ENCODE results near the gene C22orf39. TPM values are rescaled to one million over a fixed set of nuclear protein-coding genes. Genes with fewer than 3 reads are reported as not detected.

Gene C22orf39
- total RNA-seq, 1 donor from 2014 or later = 48.7 TPM

GRCh38 chr22:19478045-19478900, 30.8 kb upstream of the C22orf39 start:
- no peak for DNase-seq (ENCODE audit: low spot score)
- intact Hi-C loops (cut with DNase I) = loop anchor here (2.0 to 10.0 kb wide), 2 partner anchors 45 to 253 kb away; partner anchors contain the start of gene MRPL40

- no peak for DNase-seq (ENCODE audit: low spot score)
- intact Hi-C loops (cut with DNase I) = loop anchor here (2.0 to 10.0 kb wide), 2 partner anchors 45 to 253 kb away; partner anchors contain the start of gene MRPL40
Measured at GRCh38 chr22:19477321-19478044, 30.0 kb upstream of the C22orf39 start.

- intact Hi-C loops (cut with DNase I) = loop anchor here (10.0 kb wide), 1 partner anchor 251 kb away; no protein-coding TSS in a partner anchor
Measured at GRCh38 chr22:19476023-19476422, 28.5 kb upstream of the C22orf39 start.

DNA sequence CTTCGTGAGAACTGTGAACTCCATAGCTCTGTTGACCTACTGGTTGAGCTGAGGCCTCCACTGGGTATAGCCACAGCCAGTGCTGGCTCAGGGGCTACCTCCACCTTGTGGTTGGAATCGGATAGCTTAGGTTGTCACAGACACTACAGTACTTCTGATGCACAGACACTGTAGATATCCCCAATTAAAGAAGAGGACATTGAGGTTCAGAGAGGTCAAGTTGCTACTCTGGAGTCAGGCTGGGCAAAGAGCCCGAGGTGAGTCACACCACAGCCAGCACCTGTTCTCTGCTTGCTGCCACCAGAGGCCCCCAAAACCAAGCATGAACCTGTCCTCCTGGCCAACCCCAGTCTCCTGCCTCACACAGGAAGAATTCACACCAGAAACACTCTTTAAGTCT, 26.1 kb upstream of the C22orf39 start:
- DNase-seq (ENCODE audit: low spot score) = no peak
- intact Hi-C loops (cut with DNase I) = loop anchor here (10.0 kb wide), 1 partner anchor 249 kb away; no protein-coding TSS in a partner anchor

More at GRCh38 chr22:19476023-19476422, 28.5 kb upstream of the C22orf39 start:
- no peak for DNase-seq (ENCODE audit: low spot score)

- no peak for DNase-seq (ENCODE audit: low spot score)
- intact Hi-C loops (cut with DNase I) = loop anchor here (10.0 kb wide), 1 partner anchor 247 kb away; no protein-coding TSS in a partner anchor
Measured at GRCh38 chr22:19472233-19472632, 24.7 kb upstream of the C22orf39 start.

DNA sequence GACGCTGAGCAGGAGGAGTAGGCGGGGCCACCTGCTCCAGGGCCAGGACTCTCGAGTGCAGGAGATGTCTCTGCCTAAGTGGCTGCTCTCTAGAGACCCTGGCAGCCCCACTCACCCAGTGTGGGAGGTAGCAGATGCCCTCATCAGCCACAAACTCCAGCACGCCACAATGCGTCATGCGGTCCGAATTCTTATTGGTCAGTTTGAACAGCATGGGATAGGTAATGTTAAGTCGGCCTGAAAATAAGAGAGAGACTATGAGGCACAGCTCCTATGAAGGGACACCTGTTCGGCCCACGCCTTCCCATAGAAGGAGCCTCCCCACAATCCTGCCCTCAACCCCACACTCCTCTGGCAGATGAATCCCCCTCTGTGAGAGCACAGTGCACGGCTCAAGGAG, 24.1 kb upstream of the C22orf39 start:
- DNase-seq (ENCODE audit: low spot score) = no peak
- intact Hi-C loops (cut with DNase I) = loop anchor here (10.0 kb wide), 1 partner anchor 247 kb away; no protein-coding TSS in a partner anchor

GRCh38 chr22:19470010-19470409, 22.5 kb upstream of the C22orf39 start:
- intact Hi-C loops (cut with DNase I) = loop anchor here (10.0 kb wide), 1 partner anchor 245 kb away; no protein-coding TSS in a partner anchor
- no peak for DNase-seq (ENCODE audit: low spot score)

- intact Hi-C loops (cut with DNase I) = no loop called here
- DNase-seq (ENCODE audit: low spot score) = no peak
Measured at GRCh38 chr22:19469421-19469820, 21.9 kb upstream of the C22orf39 start.

DNA sequence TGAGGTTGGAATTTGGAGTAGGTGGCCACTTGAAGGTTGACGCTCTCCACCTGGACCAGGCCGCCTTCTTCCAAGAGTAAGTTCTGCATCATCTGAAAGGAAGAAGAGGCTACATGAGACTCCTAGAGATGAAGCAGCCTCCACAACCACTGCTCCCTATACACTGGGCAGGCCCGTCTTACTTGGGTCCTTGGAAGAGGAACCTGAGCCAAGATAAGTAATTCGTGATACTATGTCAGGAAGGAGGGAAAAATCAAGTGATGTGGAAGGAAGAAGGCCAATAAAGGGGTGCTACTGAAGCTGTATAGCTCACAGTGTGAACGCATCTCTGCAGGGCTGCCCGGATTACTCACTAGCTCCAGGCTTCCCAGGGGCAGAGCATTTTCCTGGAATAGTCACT, 20.4 kb upstream of the C22orf39 start:
- intact Hi-C loops (cut with DNase I) = no loop called here

DNA sequence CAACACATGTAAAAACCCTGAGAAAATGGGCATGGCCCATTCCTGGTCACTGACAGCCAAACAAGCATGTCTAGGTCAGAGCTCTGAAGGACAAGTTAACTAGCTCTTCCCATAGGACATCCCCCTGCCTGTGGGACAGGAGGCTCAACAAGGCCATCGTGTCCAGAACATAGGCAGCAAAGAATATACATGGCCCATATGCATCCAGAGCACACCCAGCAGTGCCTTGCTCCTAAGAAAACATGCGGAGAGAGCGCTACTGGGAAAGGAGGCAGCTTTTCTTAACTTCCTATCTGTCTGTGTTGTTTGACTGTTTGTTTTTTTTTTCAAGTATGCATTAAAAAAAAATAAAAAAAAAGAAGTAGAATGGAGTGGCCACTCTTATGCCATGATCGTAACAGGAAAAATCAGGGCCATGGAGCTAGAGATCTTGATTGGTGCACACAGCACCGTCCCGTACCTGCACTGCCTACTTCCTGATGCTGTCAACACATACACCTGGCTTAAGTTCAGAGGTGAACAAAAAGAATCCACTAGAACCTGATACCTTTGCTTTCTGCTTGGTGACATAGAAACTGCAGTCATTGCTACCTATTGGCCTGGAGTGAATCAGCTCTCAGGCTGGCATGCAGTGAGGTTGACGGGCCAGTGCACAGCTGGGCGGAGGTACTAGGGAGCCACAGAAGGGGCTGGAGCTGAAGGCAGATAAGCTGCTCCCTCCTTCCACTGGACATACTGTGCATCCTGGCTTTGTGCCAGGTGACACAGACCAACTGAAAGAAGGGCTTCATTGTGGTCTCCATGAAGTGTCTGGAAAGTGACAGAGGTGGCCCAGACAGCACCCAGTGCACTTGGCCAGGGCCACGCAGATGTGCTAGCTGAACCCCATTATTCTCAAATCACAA, 19.6 kb upstream of the C22orf39 start:
- intact Hi-C loops (cut with DNase I) = no loop called here
- DNase-seq (ENCODE audit: low spot score) = no peak

More for the DNA sequence above, 20.4 kb upstream of the C22orf39 start:
- no peak for DNase-seq (ENCODE audit: low spot score)

- intact Hi-C loops (cut with DNase I) = no loop called here
- no peak for DNase-seq (ENCODE audit: low spot score)
Measured at GRCh38 chr22:19466126-19466716, 18.7 kb upstream of the C22orf39 start.

- intact Hi-C loops (cut with DNase I) = no loop called here
- DNase-seq (ENCODE audit: low spot score) = no peak
Measured at GRCh38 chr22:19464975-19465374, 17.5 kb upstream of the C22orf39 start.

- intact Hi-C loops (cut with DNase I) = no loop called here
- DNase-seq (ENCODE audit: low spot score) = no peak
Measured at GRCh38 chr22:19464546-19464945, 17.0 kb upstream of the C22orf39 start.

DNA sequence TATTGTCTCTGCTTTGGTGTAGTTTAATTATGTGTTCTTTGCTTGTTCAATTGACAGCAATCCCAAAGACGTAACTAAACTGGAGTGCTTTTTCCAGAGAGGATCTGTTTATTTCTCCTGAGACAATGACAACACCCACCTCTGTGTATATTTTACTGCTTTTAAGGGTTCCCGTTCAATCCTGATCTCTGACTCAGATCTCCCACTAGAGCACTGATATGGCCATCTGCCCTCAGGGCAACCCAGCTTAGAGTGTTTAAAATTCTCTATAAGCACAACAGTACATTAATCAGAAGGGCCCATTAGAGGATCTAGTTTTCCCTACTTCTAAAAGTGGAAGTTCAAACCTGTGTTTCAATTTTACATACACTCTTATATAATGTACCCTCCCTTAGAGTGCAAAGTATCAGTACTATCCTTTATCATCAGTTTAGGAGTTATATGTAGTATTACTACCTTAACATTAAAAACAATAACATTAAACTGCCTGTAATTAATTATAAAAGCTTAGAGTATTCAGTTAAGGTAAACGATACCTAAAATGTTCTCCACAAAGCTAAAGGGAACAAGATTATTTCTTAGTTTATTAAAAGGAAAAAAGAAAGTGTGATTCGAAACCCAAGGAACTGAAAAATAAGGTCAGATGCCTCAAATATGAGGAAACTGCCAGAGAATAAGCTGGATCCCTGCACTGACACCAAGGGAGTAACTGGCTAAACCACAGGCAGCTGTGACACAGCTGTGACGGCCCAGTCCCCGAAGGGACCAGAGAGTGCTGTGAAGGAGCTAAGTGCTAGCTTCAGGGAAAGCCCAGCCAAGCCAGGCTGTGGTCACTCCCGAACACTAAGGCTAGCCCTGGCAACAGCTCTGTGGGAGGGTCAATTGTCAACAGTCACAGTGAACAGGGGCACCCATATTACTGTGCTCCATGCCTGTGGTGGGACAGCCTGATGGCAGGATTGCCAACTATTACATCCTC, 16.3 kb upstream of the C22orf39 start:
- DNase-seq (ENCODE audit: low spot score) = no peak
- intact Hi-C loops (cut with DNase I) = no loop called here

GRCh38 chr22:19463008-19463407, 15.5 kb upstream of the C22orf39 start:
- intact Hi-C loops (cut with DNase I) = no loop called here
- DNase-seq (ENCODE audit: low spot score) = no peak

GRCh38 chr22:19461506-19461905, 14.0 kb upstream of the C22orf39 start:
- no peak for DNase-seq (ENCODE audit: low spot score)
- intact Hi-C loops (cut with DNase I) = no loop called here

GRCh38 chr22:19460036-19460435, 12.5 kb upstream of the C22orf39 start:
- intact Hi-C loops (cut with DNase I) = no loop called here

More at GRCh38 chr22:19460036-19460435, 12.5 kb upstream of the C22orf39 start:
- DNase-seq (ENCODE audit: low spot score) = no peak

Data from cardiac septum (tissue), 1 donor.